NB4 (cell line): ENCODE measurements around the gene WDR7.

Source experiments
- MYC ChIP-seq: IDR thresholded peaks from 2 replicates; pipeline ENCODE4 v1.6.1; 2011; ENCODE audit warnings: low read depth, low read length
- POLR2A ChIP-seq: IDR thresholded peaks from 2 replicates; pipeline ENCODE4 v1.6.1; 2011; ENCODE audit warnings: mild to moderate bottlenecking; ENCODE audit not compliant: insufficient read length; ENCODE audit errors: extremely low read depth
- TF ChIP-seq, protein P1 (sequence below): IDR thresholded peaks from one replicate; pipeline ENCODE4 v1.5.1; 2012; ENCODE audit warnings: low read depth, low read length

DNA sequence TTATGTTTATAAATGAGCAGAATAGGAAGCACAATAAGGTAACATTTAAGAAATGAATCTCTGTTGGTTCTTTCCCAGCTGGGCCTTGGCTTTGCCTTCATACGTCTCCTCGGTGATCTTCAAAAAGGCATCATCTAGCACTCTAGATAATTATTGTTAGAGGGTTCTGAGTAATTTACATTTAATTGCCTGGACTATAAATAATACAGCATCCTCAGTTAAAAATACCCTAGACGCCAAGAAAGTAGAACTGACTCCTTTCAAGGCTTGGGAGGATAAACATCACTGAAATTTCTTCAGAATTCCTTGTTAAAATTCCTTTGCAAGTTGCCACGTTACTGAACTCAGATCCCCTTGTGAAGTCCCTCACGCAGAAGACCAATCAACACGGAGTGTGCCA is 296.1 kb downstream of the WDR7 start:
- TF ChIP-seq, protein P1, sequence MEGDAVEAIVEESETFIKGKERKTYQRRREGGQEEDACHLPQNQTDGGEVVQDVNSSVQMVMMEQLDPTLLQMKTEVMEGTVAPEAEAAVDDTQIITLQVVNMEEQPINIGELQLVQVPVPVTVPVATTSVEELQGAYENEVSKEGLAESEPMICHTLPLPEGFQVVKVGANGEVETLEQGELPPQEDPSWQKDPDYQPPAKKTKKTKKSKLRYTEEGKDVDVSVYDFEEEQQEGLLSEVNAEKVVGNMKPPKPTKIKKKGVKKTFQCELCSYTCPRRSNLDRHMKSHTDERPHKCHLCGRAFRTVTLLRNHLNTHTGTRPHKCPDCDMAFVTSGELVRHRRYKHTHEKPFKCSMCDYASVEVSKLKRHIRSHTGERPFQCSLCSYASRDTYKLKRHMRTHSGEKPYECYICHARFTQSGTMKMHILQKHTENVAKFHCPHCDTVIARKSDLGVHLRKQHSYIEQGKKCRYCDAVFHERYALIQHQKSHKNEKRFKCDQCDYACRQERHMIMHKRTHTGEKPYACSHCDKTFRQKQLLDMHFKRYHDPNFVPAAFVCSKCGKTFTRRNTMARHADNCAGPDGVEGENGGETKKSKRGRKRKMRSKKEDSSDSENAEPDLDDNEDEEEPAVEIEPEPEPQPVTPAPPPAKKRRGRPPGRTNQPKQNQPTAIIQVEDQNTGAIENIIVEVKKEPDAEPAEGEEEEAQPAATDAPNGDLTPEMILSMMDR = no peak
- no peak for TF ChIP-seq POLR2A
- no peak for TF ChIP-seq MYC
